ENCODE measurements around the gene KIAA1328. TPM values are rescaled to one million over a fixed set of nuclear protein-coding genes. Genes with fewer than 3 reads are reported as not detected.

Gene KIAA1328
- total RNA-seq, 4 donors from 2014 or later = 23.4 to 53.3 (median 26.8) TPM

- Histone ChIP-seq H3K36me3 (no peaks in the 10 kb centered on the region), H3K4me1 (peaks cover 0 to 5% (median 0%) of the 10 kb centered on the region in 4 donors), H3K27me3 (peaks cover 0 to 9% of the 10 kb centered on the region in 2 donors), H3K9me3 (no peaks in the 10 kb centered on the region), H3K4me3 (no peak overlapping the region), H3K27ac (no peak overlapping the region)
- no peak for TF ChIP-seq POLR2A (IDR thresholded peaks at IDR 0.05)
- TF ChIP-seq CTCF (IDR thresholded peaks at IDR 0.05) = no peak
- no peak for TF ChIP-seq EP300 (IDR thresholded peaks at IDR 0.05)
- 64% methylated on average over 6 of the region's 6 CpGs for WGBS, 2 donors
- no peak for DNase-seq (ENCODE audit: low spot score in 2 of 2)
These were observed 413.2 kb downstream of the KIAA1328 start for GRCh38 chr18:37242091-37242490.

DNA sequence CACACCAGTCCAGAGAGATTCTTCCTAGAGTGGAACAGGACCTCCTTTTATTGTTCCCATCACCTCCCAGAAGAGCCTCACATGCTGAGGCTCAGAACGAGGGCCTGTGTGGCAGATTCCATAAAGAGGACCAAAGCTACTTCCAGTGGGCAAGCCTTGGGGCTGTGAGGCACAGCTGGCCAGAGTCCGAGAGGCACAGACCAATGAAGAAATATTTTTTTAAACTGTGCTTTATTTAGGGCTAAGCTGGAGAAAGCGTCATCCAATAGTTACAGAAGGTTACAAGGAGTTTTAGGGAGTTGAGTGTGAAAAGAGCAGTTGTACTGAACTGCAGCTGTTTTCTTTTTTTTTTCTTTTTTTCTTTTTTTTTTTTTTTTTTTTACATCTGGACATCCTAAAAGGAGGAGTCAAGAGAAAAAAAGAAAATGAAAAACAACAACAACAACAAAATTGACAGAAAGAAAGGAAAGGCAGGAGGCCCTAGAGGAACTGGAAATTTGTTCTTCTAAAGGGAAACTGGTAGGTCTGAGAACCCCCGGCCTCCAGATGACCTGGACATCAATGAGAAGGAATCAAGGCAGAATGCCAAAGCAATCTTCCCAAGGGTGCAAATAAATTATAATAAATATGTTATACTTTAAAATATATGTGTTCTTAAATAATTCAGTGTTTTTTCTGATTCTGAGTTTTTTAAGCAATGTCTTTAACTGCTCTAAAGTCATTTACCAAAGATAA, 414.1 kb downstream of the KIAA1328 start:
- peaks cover 0 to 5% (median 0%) of the 10 kb centered on the region in 4 donors for H3K4me1 ChIP-seq
- no peak for TF ChIP-seq CTCF (IDR thresholded peaks at IDR 0.05)
- no peak for TF ChIP-seq POLR2A (IDR thresholded peaks at IDR 0.05)
- TF ChIP-seq EP300 (IDR thresholded peaks at IDR 0.05) = no peak
- no peak for DNase-seq (ENCODE audit: low spot score in 2 of 2)
- no peak overlapping the region for H3K27ac ChIP-seq
- H3K4me3 ChIP-seq = no peak overlapping the region
- H3K27me3 ChIP-seq = peaks cover 0 to 9% of the 10 kb centered on the region in 2 donors
- no peaks in the 10 kb centered on the region for H3K9me3 ChIP-seq
- WGBS, 2 donors = 40 to 41% methylated on average over 4 of the region's 4 CpGs
- H3K36me3 ChIP-seq = no peaks in the 10 kb centered on the region

DNA sequence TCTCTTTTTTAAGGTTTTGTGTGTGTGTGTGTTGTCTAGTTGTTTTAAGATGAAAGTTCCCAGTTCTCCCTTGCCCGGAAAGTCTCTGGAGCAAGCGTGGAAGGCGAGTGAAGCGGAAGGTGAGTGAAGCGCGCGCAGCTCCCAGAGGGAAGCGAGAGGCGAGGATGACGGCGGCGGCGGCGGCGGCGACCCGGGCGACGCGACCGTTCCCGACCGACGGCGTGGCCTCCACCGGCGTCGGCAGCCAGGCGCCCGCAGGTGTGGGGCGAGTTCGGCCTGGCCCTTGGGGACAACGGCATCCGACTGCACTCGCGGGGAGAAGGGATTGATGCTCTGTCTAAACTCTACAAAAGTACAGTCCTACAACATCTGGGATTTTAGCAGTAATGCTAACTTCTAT, 414.8 kb downstream of the KIAA1328 start:
- no peak for DNase-seq (ENCODE audit: low spot score in 2 of 2)
- no peak overlapping the region for H3K4me3 ChIP-seq
- H3K36me3 ChIP-seq = no peaks in the 10 kb centered on the region
- 11 to 12% methylated on average over 36 of the region's 36 CpGs for WGBS, 2 donors
- H3K9me3 ChIP-seq = no peaks in the 10 kb centered on the region
- TF ChIP-seq EP300 (IDR thresholded peaks at IDR 0.05) (no peak), CTCF (IDR thresholded peaks at IDR 0.05) (no peak), POLR2A (IDR thresholded peaks at IDR 0.05) (no peak)
- peaks cover 0 to 5% (median 0%) of the 10 kb centered on the region in 4 donors for H3K4me1 ChIP-seq
- H3K27ac ChIP-seq = no peak overlapping the region
- peaks cover 0 to 9% of the 10 kb centered on the region in 2 donors for H3K27me3 ChIP-seq

DNA sequence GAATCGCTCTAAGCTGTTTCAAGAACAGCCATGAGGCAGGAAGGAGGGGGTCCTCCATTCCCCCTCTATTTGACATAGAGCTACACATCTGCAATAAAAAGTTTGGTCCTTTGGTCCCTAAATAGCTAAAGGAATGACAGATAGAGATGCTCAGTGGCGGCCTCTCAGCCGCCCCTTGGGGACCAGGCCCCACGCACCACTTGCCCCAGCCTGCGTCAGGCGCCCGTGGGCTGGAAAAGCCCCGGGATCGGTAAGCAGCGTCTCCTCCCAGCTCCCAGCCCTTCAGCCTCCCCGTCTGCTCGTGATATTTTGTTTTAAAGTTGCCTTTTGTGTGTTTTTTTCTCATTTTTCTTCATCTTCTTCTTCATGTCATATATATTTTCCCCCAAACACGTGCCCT, 415.7 kb downstream of the KIAA1328 start:
- WGBS, 2 donors = 92% methylated on average over 13 of the region's 13 CpGs
- Histone ChIP-seq H3K4me3 (no peak overlapping the region), H3K27ac (no peak overlapping the region), H3K4me1 (peaks cover 0 to 5% (median 0%) of the 10 kb centered on the region in 4 donors), H3K27me3 (peaks cover 0 to 11% of the 10 kb centered on the region in 2 donors), H3K9me3 (no peaks in the 10 kb centered on the region), H3K36me3 (no peaks in the 10 kb centered on the region)
- no peak for DNase-seq (ENCODE audit: low spot score in 2 of 2)
- TF ChIP-seq CTCF (IDR thresholded peaks at IDR 0.05) (no peak), POLR2A (IDR thresholded peaks at IDR 0.05) (no peak), EP300 (IDR thresholded peaks at IDR 0.05) (no peak)

- Histone ChIP-seq H3K36me3 (no peaks in the 10 kb centered on the region), H3K9me3 (no peaks in the 10 kb centered on the region), H3K27me3 (peaks cover 0 to 16% of the 10 kb centered on the region in 2 donors), H3K4me1 (peaks cover 0 to 5% (median 0%) of the 10 kb centered on the region in 4 donors), H3K27ac (no peak overlapping the region), H3K4me3 (no peak overlapping the region)
- TF ChIP-seq POLR2A (IDR thresholded peaks at IDR 0.05) (no peak), CTCF (IDR thresholded peaks at IDR 0.05) (no peak), EP300 (IDR thresholded peaks at IDR 0.05) (no peak)
- WGBS, 2 donors = 89 to 91% methylated on average over 13 of the region's 13 CpGs
- no peak for DNase-seq (ENCODE audit: low spot score in 2 of 2)
These were observed 417.9 kb downstream of the KIAA1328 start for GRCh38 chr18:37246779-37247340.

Measured in tibial nerve (tissue), 4 donors.